D721Med (cell line): ENCODE measurements around the gene MINAR1.

Experiments
- DNase-seq: peaks from one replicate; pipeline ENCODE4 v3.0.0; 2011; ENCODE audit warnings: low spot score; ENCODE audit not compliant: insufficient read length
- FAIRE-seq: peaks from 2 replicates; lab custom pipeline; 2011; peaks lifted over from hg19 to GRCh38; lab: Jason Lieb, UNC
- CTCF ChIP-seq: IDR thresholded peaks from 2 replicates; pipeline ENCODE4 v1.5.1; 2012; ENCODE audit warnings: mild to moderate bottlenecking, control low read depth; ENCODE audit not compliant: insufficient read depth; ENCODE audit errors: missing control alignments

The MINAR1 gene

DNA sequence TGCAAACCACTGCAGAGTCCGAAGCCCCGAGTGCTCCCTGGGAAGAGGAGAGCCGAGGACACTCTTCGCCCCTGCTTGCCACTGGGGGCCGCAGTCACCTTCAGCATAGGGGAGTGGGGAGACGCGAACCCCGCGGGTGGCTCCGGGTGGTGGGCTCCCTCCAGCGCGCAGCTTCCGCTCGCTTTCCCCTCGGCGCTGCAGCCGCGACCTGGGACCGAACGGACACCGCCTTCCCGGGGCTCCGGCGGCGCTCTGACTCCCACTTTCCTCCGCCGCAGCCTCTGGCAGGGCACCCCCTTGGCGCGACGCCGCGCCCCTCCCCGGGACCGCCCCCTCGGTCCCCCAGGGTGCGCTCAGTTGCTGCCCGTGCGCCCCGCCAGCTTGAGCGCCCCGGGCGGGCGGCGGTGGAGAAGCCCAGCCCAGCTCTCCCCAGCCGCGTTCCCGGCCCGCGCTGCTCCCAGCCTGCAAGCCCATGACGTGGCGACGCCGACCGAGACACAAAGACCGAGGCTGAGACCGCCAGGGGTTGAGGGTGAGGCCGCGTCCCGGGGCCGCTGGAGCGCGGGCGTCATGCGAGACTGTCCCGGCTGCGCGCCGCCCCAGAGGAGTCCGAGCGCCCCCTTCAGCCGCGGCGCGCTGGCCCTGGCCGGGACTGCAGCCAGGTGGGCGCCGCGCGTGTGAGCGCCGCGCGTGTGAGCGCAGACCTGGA lies at the start of gene MINAR1:
TSS of gene MINAR1 (plus strand) at position 701 of the 709 bp plus-strand sequence. CDS start 23,812 bp downstream, outside the sequence.
- DNase-seq = peak; percentile 24
- no peak for FAIRE-seq
- no peak for TF ChIP-seq CTCF

DNA sequence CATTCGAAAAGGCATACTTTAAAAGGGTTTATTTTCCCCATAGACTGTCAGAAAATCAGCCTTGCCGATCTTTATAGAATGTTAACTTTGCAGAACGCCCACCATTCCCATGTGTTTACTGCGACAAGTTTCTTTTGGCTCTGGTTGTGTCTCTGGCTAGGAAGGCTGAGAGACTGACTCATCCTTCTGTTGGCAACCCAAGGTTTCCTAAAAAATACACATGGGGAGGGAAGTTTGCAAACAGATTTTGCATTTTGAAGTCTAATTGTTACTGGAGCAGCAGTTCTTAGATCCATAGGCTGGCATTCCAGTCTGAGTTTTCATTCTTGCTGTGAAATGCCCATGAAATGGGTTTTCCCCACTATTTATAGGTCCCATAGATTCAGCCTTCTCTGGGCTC lies 37.9 kb upstream of the MINAR1 start:
- no peak for TF ChIP-seq CTCF
- FAIRE-seq (no peak), DNase-seq (no peak)

- TF ChIP-seq CTCF = no peak
- DNase-seq (no peak), FAIRE-seq (no peak)
Observed at GRCh38 chr15:79396850-79397249, 35.3 kb upstream of the MINAR1 start.

DNA sequence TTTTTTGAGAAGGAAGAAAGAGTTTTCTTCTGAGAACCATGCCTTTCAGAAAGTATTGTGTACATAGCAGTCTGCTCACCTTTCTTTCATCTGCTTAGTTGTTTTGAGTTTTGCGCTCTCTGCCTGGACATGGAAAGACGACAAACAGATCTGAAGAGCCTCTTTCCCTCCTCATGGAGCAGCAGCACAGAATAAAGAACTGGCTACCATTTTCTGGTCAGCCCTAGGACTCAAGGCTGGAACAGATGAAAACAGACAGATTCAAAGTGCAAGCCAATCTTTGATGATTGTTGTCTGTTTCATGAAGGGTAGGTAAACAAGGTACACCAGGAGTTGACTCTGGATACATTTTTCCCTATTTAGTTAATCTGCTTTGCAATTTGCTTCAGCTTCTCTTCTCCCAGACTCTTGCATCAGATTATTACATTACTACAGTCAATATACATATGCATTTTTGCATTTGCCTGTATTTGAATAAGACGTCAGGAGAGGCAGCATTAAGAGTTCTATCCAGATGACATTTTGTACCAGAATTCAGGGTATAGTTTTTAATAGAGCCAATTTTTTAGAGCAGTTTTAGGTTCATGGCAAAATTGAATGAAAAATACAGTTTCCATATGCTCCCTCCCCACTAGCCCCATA lies 34.7 kb upstream of the MINAR1 start:
- FAIRE-seq = no peak
- TF ChIP-seq CTCF = no peak
- no peak for DNase-seq

GRCh38 chr15:79399606-79400005 lies 32.5 kb upstream of the MINAR1 start:
- FAIRE-seq = no peak
- no peak for TF ChIP-seq CTCF

GRCh38 chr15:79400650-79401049 lies 31.5 kb upstream of the MINAR1 start:
- FAIRE-seq = no peak
- TF ChIP-seq CTCF = no peak

More at GRCh38 chr15:79399606-79400005, 32.5 kb upstream of the MINAR1 start:
- no peak for DNase-seq

GRCh38 chr15:79401301-79401700 lies 30.8 kb upstream of the MINAR1 start:
- DNase-seq (no peak), FAIRE-seq (no peak)
- no peak for TF ChIP-seq CTCF

More at GRCh38 chr15:79400650-79401049, 31.5 kb upstream of the MINAR1 start:
- DNase-seq = no peak
